ENCODE results near the gene DIPK1B. TPM values are rescaled to one million over a fixed set of nuclear protein-coding genes. Genes with fewer than 3 reads are reported as not detected.
"Not testable (repeated sequence)": the region's sequence is repeated elsewhere in the genome, so short reads cannot be mapped to it uniquely, and the experiment has no call there.

Gene DIPK1B
- total RNA-seq, 4 donors from 2014 or later = 5.4 to 37.9 (median 15.8) TPM

- Histone ChIP-seq H3K9me3 (peaks cover 0 to 12% (median 0%) of the 10 kb centered on the region in 4 donors), H3K27me3 (peaks cover 0 to 43% of the 10 kb centered on the region in 2 donors), H3K36me3 (no peaks in the 10 kb centered on the region), H3K4me3 (no peak overlapping the region), H3K27ac (no peak overlapping the region), H3K4me1 (peaks cover 0 to 26% (median 5%) of the 10 kb centered on the region in 4 donors)
- WGBS, 2 donors = 68% methylated on average over 17 to 21 of the region's 25 CpGs
- DNase-seq (ENCODE audit: low spot score in 2 of 2) = no peak
- TF ChIP-seq, protein P1, sequence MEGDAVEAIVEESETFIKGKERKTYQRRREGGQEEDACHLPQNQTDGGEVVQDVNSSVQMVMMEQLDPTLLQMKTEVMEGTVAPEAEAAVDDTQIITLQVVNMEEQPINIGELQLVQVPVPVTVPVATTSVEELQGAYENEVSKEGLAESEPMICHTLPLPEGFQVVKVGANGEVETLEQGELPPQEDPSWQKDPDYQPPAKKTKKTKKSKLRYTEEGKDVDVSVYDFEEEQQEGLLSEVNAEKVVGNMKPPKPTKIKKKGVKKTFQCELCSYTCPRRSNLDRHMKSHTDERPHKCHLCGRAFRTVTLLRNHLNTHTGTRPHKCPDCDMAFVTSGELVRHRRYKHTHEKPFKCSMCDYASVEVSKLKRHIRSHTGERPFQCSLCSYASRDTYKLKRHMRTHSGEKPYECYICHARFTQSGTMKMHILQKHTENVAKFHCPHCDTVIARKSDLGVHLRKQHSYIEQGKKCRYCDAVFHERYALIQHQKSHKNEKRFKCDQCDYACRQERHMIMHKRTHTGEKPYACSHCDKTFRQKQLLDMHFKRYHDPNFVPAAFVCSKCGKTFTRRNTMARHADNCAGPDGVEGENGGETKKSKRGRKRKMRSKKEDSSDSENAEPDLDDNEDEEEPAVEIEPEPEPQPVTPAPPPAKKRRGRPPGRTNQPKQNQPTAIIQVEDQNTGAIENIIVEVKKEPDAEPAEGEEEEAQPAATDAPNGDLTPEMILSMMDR (IDR thresholded peaks at IDR 0.05) = no peak
- no peak for TF ChIP-seq POLR2A (IDR thresholded peaks at IDR 0.05)
- TF ChIP-seq EP300 (IDR thresholded peaks at IDR 0.05) = no peak
Observed at GRCh38 chr9:136760424-136760823, 48.1 kb downstream of the DIPK1B start.

GRCh38 chr9:136760834-136761544 is 48.6 kb downstream of the DIPK1B start:
- H3K9me3 ChIP-seq; H3K36me3 ChIP-seq; H3K27ac ChIP-seq; H3K4me3 ChIP-seq; DNase-seq (ENCODE audit: low spot score in 2 of 2): not testable (repeated sequence)
- H3K4me1 ChIP-seq = peaks cover 0 to 26% (median 5%) of the 10 kb centered on the region in 4 donors
- WGBS, 2 donors = 24 to 47% methylated on average over 15 to 22 of the region's 22 CpGs
- TF ChIP-seq, protein P1 (IDR thresholded peaks at IDR 0.05) = peak in 3 of 5 experiments; percentile 20 to 23 (median 21)
- H3K27me3 ChIP-seq = peaks cover 0 to 43% of the 10 kb centered on the region in 2 donors

GRCh38 chr9:136761545-136761981 is 49.2 kb downstream of the DIPK1B start:
- Histone ChIP-seq H3K4me1 (peaks cover 0 to 26% (median 5%) of the 10 kb centered on the region in 4 donors), H3K9me3 (peaks cover 0 to under 1% (median 0%) of the 10 kb centered on the region in 4 donors), H3K27ac (no peak overlapping the region), H3K36me3 (no peaks in the 10 kb centered on the region), H3K4me3 (no peak overlapping the region), H3K27me3 (peaks cover 0 to 43% of the 10 kb centered on the region in 2 donors)
- DNase-seq (ENCODE audit: low spot score in 2 of 2) = no peak
- WGBS, 2 donors = 77 to 89% methylated on average over 8 to 9 of the region's 13 CpGs
- no peak for TF ChIP-seq EP300 (IDR thresholded peaks at IDR 0.05)
- no peak for TF ChIP-seq POLR2A (IDR thresholded peaks at IDR 0.05)
- TF ChIP-seq, protein P1 (IDR thresholded peaks at IDR 0.05) = no peak

DNA sequence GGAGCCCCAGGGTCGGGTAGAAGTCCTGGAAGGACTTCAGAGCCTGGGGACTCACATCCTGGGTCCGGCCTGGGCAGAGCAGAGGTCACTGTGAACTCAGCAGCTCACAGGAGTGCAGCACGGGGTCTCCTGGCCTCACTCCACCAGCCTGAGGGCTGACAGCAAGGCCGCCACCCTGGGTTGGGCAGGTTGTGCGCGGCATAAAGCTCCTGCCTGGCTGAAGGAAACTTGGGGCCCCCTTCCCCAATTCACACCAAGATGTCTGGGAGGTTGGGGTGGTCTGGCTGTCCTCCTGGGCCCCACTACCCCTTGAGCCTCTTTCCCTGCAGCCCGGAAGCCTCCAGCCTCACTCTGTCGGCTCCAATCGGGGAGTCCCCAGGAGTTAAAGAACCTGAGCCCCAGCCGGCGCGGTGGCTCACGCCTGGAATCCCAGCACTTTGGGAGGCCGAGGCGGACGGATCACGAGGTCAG is 49.9 kb downstream of the DIPK1B start:
- WGBS, 2 donors = 82 to 83% methylated on average over 14 of the region's 17 CpGs
- DNase-seq (ENCODE audit: low spot score in 2 of 2) = no peak
- no peak overlapping the region for H3K27ac ChIP-seq
- H3K9me3 ChIP-seq = no peaks in the 10 kb centered on the region
- peaks cover 0 to 26% (median 5%) of the 10 kb centered on the region in 4 donors for H3K4me1 ChIP-seq
- H3K27me3 ChIP-seq = peaks cover 0 to 47% of the 10 kb centered on the region in 2 donors
- TF ChIP-seq EP300 (IDR thresholded peaks at IDR 0.05) = no peak
- TF ChIP-seq, protein P1 (IDR thresholded peaks at IDR 0.05) = no peak
- H3K4me3 ChIP-seq = no peak overlapping the region
- no peaks in the 10 kb centered on the region for H3K36me3 ChIP-seq

GRCh38 chr9:136762915-136763648 is 50.7 kb downstream of the DIPK1B start:
- Histone ChIP-seq H3K4me3 (no peak overlapping the region), H3K9me3 (no peaks in the 10 kb centered on the region), H3K36me3 (no peaks in the 10 kb centered on the region), H3K27me3 (peaks cover 0 to 54% of the 10 kb centered on the region in 2 donors), H3K27ac (no peak overlapping the region), H3K4me1 (peaks cover 0 to 23% (median 3%) of the 10 kb centered on the region in 4 donors)
- 16 to 26% methylated on average over 18 to 22 of the region's 37 CpGs for WGBS, 2 donors
- TF ChIP-seq, protein P1 (IDR thresholded peaks at IDR 0.05) = no peak
- no peak for TF ChIP-seq POLR2A (IDR thresholded peaks at IDR 0.05)
- no peak for TF ChIP-seq EP300 (IDR thresholded peaks at IDR 0.05)
- no peak for DNase-seq (ENCODE audit: low spot score in 2 of 2)
